HEK293T (cell line): Measurements from ENCODE around the gene SLC18A3.

Source experiments
- CTCF ChIA-PET: fragments of 350-600 bp; formaldehyde crosslinking; extraction: SDS; loops from one replicate; lab custom pipeline; 2021; ENCODE audit warnings: antibody characterized with exemption, inconsistent platforms; lab: Yijun Ruan, JAX
- POLR2A ChIA-PET: fragments of 350-600 bp; formaldehyde crosslinking; extraction: SDS; loops from one replicate; lab custom pipeline; 2020; ENCODE audit warnings: antibody characterized with exemption, inconsistent platforms; lab: Yijun Ruan, JAX
- DNase-seq: peaks from one replicate; pipeline ENCODE4 v3.0.0; 2012; ENCODE audit warnings: mixed read lengths; ENCODE audit errors: extremely low spot score
- ARNT ChIP-seq: fragments of 450-650 bp; IDR thresholded peaks from 2 replicates; pipeline ENCODE4 v1.6.1; 2017; ENCODE audit warnings: mild to moderate bottlenecking
- BHLHE40 ChIP-seq: fragments of 450-650 bp; IDR thresholded peaks from 2 replicates; pipeline ENCODE4 v1.6.1; 2016; ENCODE audit warnings: mild to moderate bottlenecking, moderate library complexity, borderline replicate concordance
- CTBP1 ChIP-seq: fragments of 450-650 bp; IDR thresholded peaks from 2 replicates; pipeline ENCODE4 v1.6.1; 2016; ENCODE audit warnings: borderline replicate concordance
- ELF4 ChIP-seq: fragments of 450-650 bp; IDR thresholded peaks from 2 replicates; pipeline ENCODE4 v1.6.1; 2017; ENCODE audit warnings: antibody characterized with exemption
- FOXA1 ChIP-seq: fragments of 450-650 bp; IDR thresholded peaks from 2 replicates; pipeline ENCODE4 v1.6.1; 2016; ENCODE audit warnings: mild to moderate bottlenecking
- FOXK2 ChIP-seq: fragments of 450-650 bp; IDR thresholded peaks from 2 replicates; pipeline ENCODE4 v1.6.1; 2016; ENCODE audit warnings: mild to moderate bottlenecking
- FOXM1 ChIP-seq: fragments of 450-650 bp; IDR thresholded peaks from 2 replicates; pipeline ENCODE4 v1.6.1; 2017; ENCODE audit warnings: mild to moderate bottlenecking, borderline replicate concordance
- HDGF ChIP-seq: fragments of 450-650 bp; IDR thresholded peaks from 2 replicates; pipeline ENCODE4 v1.6.1; 2017; ENCODE audit warnings: antibody characterized with exemption, borderline replicate concordance
- L3MBTL2 ChIP-seq: fragments of 450-650 bp; conservative IDR thresholded peaks from 2 replicates; pipeline ENCODE4 v1.6.1; 2016; ENCODE audit warnings: mild to moderate bottlenecking
- LEF1 ChIP-seq: fragments of 450-650 bp; IDR thresholded peaks from 2 replicates; pipeline ENCODE4 v1.6.1; 2017; ENCODE audit warnings: mild to moderate bottlenecking, borderline replicate concordance
- NFRKB ChIP-seq: fragments of 450-650 bp; IDR thresholded peaks from 2 replicates; pipeline ENCODE4 v1.6.1; 2016; ENCODE audit warnings: mild to moderate bottlenecking, moderate library complexity
- PKNOX1 ChIP-seq: fragments of 450-650 bp; IDR thresholded peaks from 2 replicates; pipeline ENCODE4 v1.6.1; 2016
- SP1 ChIP-seq: fragments of 450-650 bp; IDR thresholded peaks from 2 replicates; pipeline ENCODE4 v1.6.1; 2017
- SUZ12 ChIP-seq: fragments of 450-650 bp; IDR thresholded peaks from 2 replicates; pipeline ENCODE4 v1.6.1; 2016; ENCODE audit warnings: mild to moderate bottlenecking
- TARDBP ChIP-seq: fragments of 450-650 bp; IDR thresholded peaks from 2 replicates; pipeline ENCODE4 v1.6.1; 2016
- ZNF384 ChIP-seq: fragments of 450-650 bp; IDR thresholded peaks from 2 replicates; pipeline ENCODE4 v1.6.1; 2016

SLC18A3 gene

GRCh38 chr10:49653273-49653929, 43.3 kb downstream of the SLC18A3 start:
- ChIA-PET POLR2A (no interaction called here), CTCF (no interaction called here)
- no peak for DNase-seq
- TF ChIP-seq CTBP1: no peak

DNA sequence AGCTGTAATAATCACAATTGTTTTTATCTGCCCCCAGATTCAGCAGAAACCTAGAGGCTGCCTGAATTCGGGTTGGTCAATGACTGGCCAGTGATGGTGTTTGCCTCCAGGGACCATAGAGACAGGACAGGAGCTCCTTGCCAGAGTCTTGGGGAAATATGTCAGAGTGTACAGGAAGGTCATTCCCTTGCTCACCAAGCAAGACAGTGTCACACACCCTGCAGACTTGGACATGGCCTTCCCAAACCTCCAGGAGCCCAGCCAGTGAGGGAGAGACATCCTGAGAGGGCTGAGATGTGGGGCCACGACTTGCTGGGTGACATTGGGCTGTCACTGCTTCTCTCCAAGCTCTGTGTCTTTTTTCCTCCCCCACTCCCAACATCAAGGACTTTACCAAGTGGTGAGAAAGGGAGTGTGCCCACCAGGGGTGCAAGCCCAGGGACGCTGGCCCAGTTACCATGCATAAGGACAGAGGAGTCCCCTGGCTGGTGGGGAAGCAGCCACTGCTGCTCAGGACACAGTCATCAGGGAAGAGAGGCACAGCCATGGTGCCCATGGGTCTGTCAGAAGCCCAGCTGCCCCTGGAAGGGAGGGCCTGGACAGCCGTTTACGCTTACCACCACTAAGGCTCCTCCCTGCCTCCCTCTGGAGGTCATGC, 44.1 kb downstream of the SLC18A3 start:
- ChIA-PET POLR2A (no interaction called here), CTCF (no interaction called here)
- DNase-seq: no peak
- no peak for TF ChIP-seq CTBP1
- no peak for TF ChIP-seq SUZ12
- TF ChIP-seq FOXA1: no peak
- no peak for TF ChIP-seq HDGF

GRCh38 chr10:49655099-49655498, 45.0 kb downstream of the SLC18A3 start:
- POLR2A ChIA-PET: no interaction called here
- DNase-seq: no peak
- TF ChIP-seq ZNF384: no peak
- TF ChIP-seq FOXM1: no peak
- TF ChIP-seq FOXK2: no peak
- TF ChIP-seq PKNOX1: no peak
- TF ChIP-seq SP1: no peak
- TF ChIP-seq CTBP1: no peak
- TF ChIP-seq TARDBP: no peak
- no peak for TF ChIP-seq HDGF
- TF ChIP-seq L3MBTL2: no peak
- TF ChIP-seq BHLHE40: no peak
- TF ChIP-seq ELF4: no peak
- no peak for TF ChIP-seq LEF1
- no peak for TF ChIP-seq NFRKB
- CTCF ChIA-PET: no interaction called here

DNA sequence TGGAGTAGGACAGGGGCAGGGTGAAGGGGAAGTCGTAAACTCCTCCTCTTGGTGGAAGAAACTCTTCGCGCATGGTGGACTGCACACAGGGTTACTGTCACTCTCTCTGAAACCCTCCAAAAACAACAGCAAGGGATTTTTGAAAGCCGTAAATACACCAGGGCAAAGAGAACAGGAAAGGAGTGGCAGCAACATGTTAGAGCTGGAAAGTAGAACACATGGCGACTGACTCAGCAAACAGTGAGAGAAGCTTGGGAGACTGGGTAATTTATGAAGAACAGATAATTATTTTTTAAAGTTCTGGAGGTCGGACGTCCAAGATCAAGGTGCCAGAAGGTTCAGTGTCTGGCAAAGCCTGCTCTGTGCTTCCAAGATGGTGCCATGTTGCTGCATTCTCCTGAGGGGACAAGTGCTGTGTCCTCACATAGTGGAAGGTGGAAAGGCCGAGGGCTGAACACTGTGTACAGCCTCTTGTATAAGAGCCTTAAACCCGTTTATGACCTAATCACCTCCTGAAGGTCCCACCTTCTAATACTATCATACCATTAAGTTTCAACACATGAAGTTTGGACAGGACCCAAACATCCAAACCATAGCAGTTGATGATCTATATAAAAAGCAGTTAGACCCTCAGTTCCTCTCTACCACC, 46.9 kb downstream of the SLC18A3 start:
- ChIA-PET CTCF (no interaction called here), POLR2A (no interaction called here)
- DNase-seq: no peak
- TF ChIP-seq FOXK2: no peak
- TF ChIP-seq L3MBTL2: no peak
- no peak for TF ChIP-seq HDGF
- no peak for TF ChIP-seq FOXM1
- no peak for TF ChIP-seq LEF1
- no peak for TF ChIP-seq FOXA1

DNA sequence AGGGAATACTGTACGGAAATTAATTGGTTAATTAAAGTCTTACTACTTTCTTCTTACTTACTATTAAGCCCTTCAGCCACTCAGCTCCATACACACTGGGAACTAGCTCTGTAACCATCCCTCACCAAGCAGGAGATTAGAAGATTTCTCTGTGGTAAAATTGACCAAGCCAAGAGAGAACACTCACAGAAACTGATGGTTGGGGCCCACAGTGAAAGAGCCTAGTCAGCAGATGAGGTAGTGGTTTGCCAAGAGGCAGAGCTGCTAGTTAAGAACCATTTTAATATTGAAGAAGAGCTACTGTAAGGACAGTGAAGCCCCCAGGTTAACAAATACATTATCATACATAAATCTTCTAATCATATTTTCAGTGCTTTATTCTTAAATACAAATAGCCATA, 47.5 kb downstream of the SLC18A3 start:
- CTCF ChIA-PET: no interaction called here
- DNase-seq: no peak
- TF ChIP-seq CTBP1: no peak
- POLR2A ChIA-PET: no interaction called here

- POLR2A ChIA-PET: no interaction called here
- DNase-seq: peak; percentile 2
- TF ChIP-seq ARNT: no peak
- no peak for TF ChIP-seq FOXK2
- no peak for TF ChIP-seq FOXM1
- no peak for TF ChIP-seq HDGF
- TF ChIP-seq BHLHE40: no peak
- no peak for TF ChIP-seq PKNOX1
- TF ChIP-seq TARDBP: no peak
- TF ChIP-seq LEF1: no peak
- no peak for TF ChIP-seq ZNF384
- CTCF ChIA-PET: no interaction called here
Measured at GRCh38 chr10:49661140-49661856, 51.2 kb downstream of the SLC18A3 start.
